Hepatocyte (in vitro differentiated cells): ENCODE measurements around the gene UBL3. TPM values are rescaled to one million over a fixed set of nuclear protein-coding genes. Genes with fewer than 3 reads are reported as not detected.

Experiments
- DNase-seq: peaks from one replicate; pipeline ENCODE4 v3.0.0-alpha.2; 2016; ENCODE audit warnings: low spot score
- H2AFZ ChIP-seq: fragments of 200-600 bp; sonication (generic); 2 replicates; pipeline ENCODE4 v1.6.0; 2016; ENCODE audit warnings: antibody characterized with exemption, mild to moderate bottlenecking
- H3K27ac ChIP-seq: fragments of 200-600 bp; sonication (generic); 2 replicates; pipeline ENCODE4 v1.5.1; 2016; ENCODE audit warnings: mild to moderate bottlenecking
- H3K27me3 ChIP-seq: fragments of 200-600 bp; sonication (generic); 2 replicates; pipeline ENCODE4 v1.6.1; 2016
- H3K36me3 ChIP-seq: fragments of 200-600 bp; sonication (generic); replicated peaks from 2 replicates; pipeline ENCODE4 v1.5.1; 2016; ENCODE audit warnings: low read depth; ENCODE audit not compliant: insufficient read depth
- H3K4me1 ChIP-seq: fragments of 200-600 bp; sonication (generic); 2 replicates; pipeline ENCODE4 v1.5.1; 2016; ENCODE audit warnings: mild to moderate bottlenecking, moderate library complexity; ENCODE audit not compliant: insufficient read depth
- H3K4me2 ChIP-seq: fragments of 200-600 bp; sonication (generic); 2 replicates; pipeline ENCODE4 v1.6.0; 2016
- H3K4me3 ChIP-seq: fragments of 200-600 bp; sonication (generic); 2 replicates; pipeline ENCODE4 v1.5.1; 2016; ENCODE audit warnings: mild to moderate bottlenecking
- H3K79me2 ChIP-seq: fragments of 200-600 bp; sonication (generic); 2 replicates; pipeline ENCODE4 v1.6.0; 2017; ENCODE audit warnings: mild to moderate bottlenecking
- H3K9me2 ChIP-seq: fragments of 200-600 bp; sonication (generic); replicated peaks from 2 replicates; pipeline ENCODE4 v1.6.0; 2017; ENCODE audit warnings: mild to moderate bottlenecking; ENCODE audit not compliant: insufficient read depth
- H3K9me3 ChIP-seq: fragments of 200-600 bp; sonication (generic); 2 replicates; pipeline ENCODE4 v1.5.1; 2016; ENCODE audit warnings: low read depth, mild to moderate bottlenecking
- H4K20me1 ChIP-seq: fragments of 200-600 bp; sonication (generic); 2 replicates; pipeline ENCODE4 v1.6.0; 2016; ENCODE audit warnings: mild to moderate bottlenecking; ENCODE audit not compliant: insufficient read depth, poor library complexity, severe bottlenecking
- EZH2 ChIP-seq: fragments of 200-600 bp; sonication (generic); IDR thresholded peaks from 2 replicates; pipeline ENCODE4 v1.6.1; 2016; ENCODE audit warnings: antibody characterized with exemption, mild to moderate bottlenecking, borderline replicate concordance
- EZH2phosphoT487 ChIP-seq: fragments of 200-600 bp; sonication (generic); IDR thresholded peaks from one replicate; pipeline ENCODE4 v1.6.1; 2018; ENCODE audit warnings: antibody characterized with exemption, mild to moderate bottlenecking, low read depth, moderate library complexity; ENCODE audit not compliant: unreplicated experiment, severe bottlenecking
- WGBS: methylation state at CpG from one replicate; pipeline ENCODE4 v1.1.6; 2016; ENCODE audit warnings: low lambda C conversion rate; ENCODE audit errors: missing lambda C conversion rate; 5-methylcytosine and 5-hydroxymethylcytosine counted together
- polyA plus RNA-seq: library from polyadenylated mRNA; unstranded; fragments of >200 nt; fragmentation: Nextera tagmentation; extraction: Ambion mirVana; gene quantifications from 2 replicates; pipeline ENCODE4 v1.2.1, GENCODE V29; 2016
- total RNA-seq: library from RNA; depleted of rRNA; stranded (reverse); fragments of >200 nt; gene quantifications from 2 replicates; pipeline ENCODE4 v1.2.3, GENCODE V29; 2014
- TF ChIP-seq, protein P1 (sequence below): fragments of 200-600 bp; sonication (generic); IDR thresholded peaks from 2 replicates; pipeline ENCODE4 v1.5.1; 2016; ENCODE audit warnings: antibody characterized with exemption, mild to moderate bottlenecking; ENCODE audit not compliant: poor library complexity

UBL3 gene
- total and polyA plus RNA-seq, 2 experiments from 2014 or later, result 27.7 to 58.6 TPM

DNA sequence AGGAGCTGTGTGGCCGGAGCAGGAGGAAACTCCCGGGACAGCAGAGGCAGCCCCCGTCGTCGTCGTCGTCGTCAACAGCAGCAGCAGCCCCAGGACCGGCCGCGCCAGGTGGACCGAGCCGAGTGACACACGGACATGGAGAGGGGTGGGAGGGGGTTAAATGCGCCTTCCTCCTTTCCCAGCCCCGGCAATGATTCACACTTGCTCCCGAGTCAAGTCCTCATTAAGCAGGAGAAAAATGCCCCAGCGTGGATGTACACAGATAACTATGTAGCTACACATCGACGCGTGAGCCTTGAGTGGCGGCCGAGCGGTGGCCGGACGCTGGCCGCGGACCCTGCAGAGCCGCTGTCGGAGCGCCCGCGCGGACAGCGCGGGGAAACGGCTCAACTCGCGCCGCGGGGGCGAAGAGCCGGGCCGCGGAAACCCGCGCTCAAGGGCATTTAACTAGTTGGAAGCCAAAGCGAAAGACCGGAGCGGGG is 645 bp downstream of the UBL3 start:
- no peaks in the 10 kb centered on the region for H3K9me2 ChIP-seq
- peak overlapping the region; percentile 44 for H2AFZ ChIP-seq
- peak overlapping the region; percentile 99 for H3K27ac ChIP-seq
- no peaks in the 10 kb centered on the region for H3K27me3 ChIP-seq
- peak overlapping the region; percentile 81 for H3K4me2 ChIP-seq
- H3K4me3 ChIP-seq, result peak overlapping the region; percentile 70
- peaks cover 47% of the 10 kb centered on the region for H3K79me2 ChIP-seq
- peaks cover 29% of the 10 kb centered on the region for H4K20me1 ChIP-seq
- no peaks in the 10 kb centered on the region for H3K36me3 ChIP-seq
- no peaks in the 10 kb centered on the region for H3K9me3 ChIP-seq
- 1% methylated on average over 47 of the region's 50 CpGs for WGBS
- DNase-seq, result peak; percentile 82
- no peak for TF ChIP-seq EZH2phosphoT487
- TF ChIP-seq, protein P1, sequence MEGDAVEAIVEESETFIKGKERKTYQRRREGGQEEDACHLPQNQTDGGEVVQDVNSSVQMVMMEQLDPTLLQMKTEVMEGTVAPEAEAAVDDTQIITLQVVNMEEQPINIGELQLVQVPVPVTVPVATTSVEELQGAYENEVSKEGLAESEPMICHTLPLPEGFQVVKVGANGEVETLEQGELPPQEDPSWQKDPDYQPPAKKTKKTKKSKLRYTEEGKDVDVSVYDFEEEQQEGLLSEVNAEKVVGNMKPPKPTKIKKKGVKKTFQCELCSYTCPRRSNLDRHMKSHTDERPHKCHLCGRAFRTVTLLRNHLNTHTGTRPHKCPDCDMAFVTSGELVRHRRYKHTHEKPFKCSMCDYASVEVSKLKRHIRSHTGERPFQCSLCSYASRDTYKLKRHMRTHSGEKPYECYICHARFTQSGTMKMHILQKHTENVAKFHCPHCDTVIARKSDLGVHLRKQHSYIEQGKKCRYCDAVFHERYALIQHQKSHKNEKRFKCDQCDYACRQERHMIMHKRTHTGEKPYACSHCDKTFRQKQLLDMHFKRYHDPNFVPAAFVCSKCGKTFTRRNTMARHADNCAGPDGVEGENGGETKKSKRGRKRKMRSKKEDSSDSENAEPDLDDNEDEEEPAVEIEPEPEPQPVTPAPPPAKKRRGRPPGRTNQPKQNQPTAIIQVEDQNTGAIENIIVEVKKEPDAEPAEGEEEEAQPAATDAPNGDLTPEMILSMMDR, result no peak
- TF ChIP-seq EZH2, result no peak
- H3K4me1 ChIP-seq, result peaks cover 15% of the 10 kb centered on the region

DNA sequence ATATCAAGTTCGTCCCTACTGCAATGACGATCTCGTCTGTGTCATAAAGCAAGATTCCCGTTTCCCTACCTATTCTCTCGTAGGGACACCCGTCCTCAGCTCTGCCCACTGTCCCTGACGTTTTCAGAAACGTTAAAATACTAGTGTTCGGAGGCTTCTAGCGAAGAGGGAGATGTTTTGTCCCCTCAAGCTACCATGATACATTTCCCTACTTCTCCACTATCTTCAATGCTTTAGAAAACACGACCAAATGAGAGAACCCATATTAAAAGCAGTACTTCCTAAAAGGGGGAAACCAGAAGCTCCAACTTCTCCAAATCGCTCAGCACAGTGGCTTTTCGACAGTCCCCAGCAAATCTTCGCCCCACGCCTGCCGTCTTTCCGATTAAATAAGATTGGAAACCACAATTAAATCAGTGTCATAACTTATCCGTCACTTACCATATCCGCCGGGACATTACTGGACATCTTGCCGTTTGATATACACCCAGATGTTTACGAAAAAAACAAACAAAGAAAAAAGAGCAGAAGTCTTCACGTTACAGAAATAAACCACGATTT is 1.3 kb downstream of the UBL3 start:
- Histone ChIP-seq H3K9me3 (no peaks in the 10 kb centered on the region), H2AFZ (peak overlapping the region; percentile 44)

GRCh38 chr13:29847501-29847983 is 2.9 kb downstream of the UBL3 start:
- Histone ChIP-seq H3K36me3 (no peaks in the 10 kb centered on the region), H3K27ac (peak overlapping the region; percentile 83), H2AFZ (peak overlapping the region; percentile 6), H3K9me2 (no peaks in the 10 kb centered on the region), H3K9me3 (no peaks in the 10 kb centered on the region), H3K4me1 (peaks cover 15% of the 10 kb centered on the region), H3K4me3 (peak overlapping the region; percentile 73), H3K4me2 (peak overlapping the region; percentile 81), H3K27me3 (no peaks in the 10 kb centered on the region), H4K20me1 (peaks cover 45% of the 10 kb centered on the region), H3K79me2 (peaks cover 69% of the 10 kb centered on the region)
- 4% methylated on average over 13 of the region's 13 CpGs for WGBS
- TF ChIP-seq EZH2phosphoT487, result no peak
- peak; percentile 41 for DNase-seq

More for the DNA sequence above, 1.3 kb downstream of the UBL3 start:
- peak overlapping the region; percentile 99 for H3K27ac ChIP-seq
- H3K27me3 ChIP-seq, result no peaks in the 10 kb centered on the region
- H3K4me2 ChIP-seq, result peak overlapping the region; percentile 81
- peaks cover 15% of the 10 kb centered on the region for H3K4me1 ChIP-seq
- no peaks in the 10 kb centered on the region for H3K9me2 ChIP-seq
- H3K4me3 ChIP-seq, result peak overlapping the region; percentile 70
- TF ChIP-seq EZH2phosphoT487, result no peak
- TF ChIP-seq EZH2, result no peak
- TF ChIP-seq, protein P1, result no peak
- peak; percentile 40 for DNase-seq
- peaks cover 53% of the 10 kb centered on the region for H3K79me2 ChIP-seq
- H4K20me1 ChIP-seq, result peaks cover 35% of the 10 kb centered on the region
- 1% methylated on average over 24 of the region's 24 CpGs for WGBS
- no peaks in the 10 kb centered on the region for H3K36me3 ChIP-seq

GRCh38 chr13:29846475-29847256 is 3.8 kb downstream of the UBL3 start:
- Histone ChIP-seq H3K9me3 (no peaks in the 10 kb centered on the region), H3K4me3 (peak overlapping the region; percentile 73), H3K79me2 (peaks cover 77% of the 10 kb centered on the region), H2AFZ (peak overlapping the region; percentile 6), H3K36me3 (no peaks in the 10 kb centered on the region), H3K4me2 (peak overlapping the region; percentile 81), H3K27ac (peak overlapping the region; percentile 83), H3K9me2 (no peaks in the 10 kb centered on the region), H4K20me1 (peaks cover 49% of the 10 kb centered on the region), H3K4me1 (peaks cover 16% of the 10 kb centered on the region), H3K27me3 (no peaks in the 10 kb centered on the region)
- TF ChIP-seq EZH2 (no peak), EZH2phosphoT487 (no peak)
- TF ChIP-seq, protein P1, result no peak
- no peak for DNase-seq
- WGBS, result 53% methylated on average over 6 of the region's 6 CpGs
